Lower leg skin (tissue), 4 donors: ENCODE measurements around the gene DOC2A. TPM values are rescaled to one million over a fixed set of nuclear protein-coding genes. Genes with fewer than 3 reads are reported as not detected.

Source experiments
- DNase-seq, 2 donors: peaks; one replicate each; pipeline ENCODE4 v3.0.0-alpha.2; 2019; ENCODE audit warnings: low spot score in 2 of 2
- H3K4me3 ChIP-seq: fragments of 200-600 bp; sonication (generic); 2 replicates; pipeline ENCODE4 v1.5.1; 2017; ENCODE audit warnings: mild to moderate bottlenecking, low read depth; ENCODE audit not compliant: poor library complexity, severe bottlenecking
- CTCF ChIP-seq, 3 donors: fragments of 450-650 bp; IDR thresholded peaks; one replicate each; pipeline ENCODE4 v1.5.1; 2016; ENCODE audit warnings: antibody characterized with exemption in 3 of 3, mild to moderate bottlenecking in 3 of 3, moderate library complexity in 2 of 3
- POLR2A ChIP-seq, 2 donors: fragments of 450-650 bp; IDR thresholded peaks; one replicate each; pipeline ENCODE4 v1.6.1; 2016 to 2017; ENCODE audit warnings: antibody characterized with exemption in 2 of 2, mild to moderate bottlenecking in 1 of 2, moderate library complexity in 1 of 2
- WGBS, 2 donors: methylation state at CpG; one replicate each; pipeline ENCODE4 v1.1.5; 2018; 5-methylcytosine and 5-hydroxymethylcytosine counted together
- intact Hi-C: fragments of 100-400 bp; cut with DNase I; formaldehyde crosslinking; loops from one replicate; pipeline ENCODE4 v1.15.0; 2023; ENCODE audit warnings: low total_unique reads
- total RNA-seq, 4 donors: library from RNA; depleted of rRNA; stranded (reverse); fragments of >200 nt; gene quantifications; one replicate each; pipeline ENCODE4 v1.1.0, GENCODE V29; 2016

Gene DOC2A
- total RNA-seq, 4 donors from 2014 or later: 0.21 to 2.6 (median 0.69) TPM; not detected in 1

GRCh38 chr16:29975134-29975538 lies 35.7 kb downstream of the DOC2A start:
- WGBS, 2 donors: 55 to 63% methylated on average over 5 of the region's 5 CpGs
- TF ChIP-seq POLR2A (IDR thresholded peaks at IDR 0.05): no peak
- no peak for TF ChIP-seq CTCF (IDR thresholded peaks at IDR 0.05)
- peak overlapping the region; percentile 59 for H3K4me3 ChIP-seq
- no peak for DNase-seq
- intact Hi-C loops: no loop called here

- no peak for DNase-seq
- WGBS, 2 donors: 3 to 4% methylated on average over 24 to 31 of the region's 31 CpGs
Measured at GRCh38 chr16:29974291-29975133, 36.3 kb downstream of the DOC2A start.

GRCh38 chr16:29973384-29974246 lies 37.2 kb downstream of the DOC2A start, which contains the start of gene TAOK2:
TSS of gene TAOK2 (plus strand) at chr16:29973868. CDS start at chr16:29977773, 3,905 bp downstream.
- no peak for TF ChIP-seq POLR2A (IDR thresholded peaks at IDR 0.05)
- TF ChIP-seq CTCF (IDR thresholded peaks at IDR 0.05): peak in 1 of 3 donors; percentile 24
- peak within 1 kb of the TSS; percentile 59 for H3K4me3 ChIP-seq
- intact Hi-C loops: no loop called here
- WGBS, 2 donors: 4% methylated on average over 56 to 62 of the region's 75 CpGs
- peak; percentile 96 to 99 for DNase-seq

More at GRCh38 chr16:29974291-29975133, 36.3 kb downstream of the DOC2A start:
- intact Hi-C loops: no loop called here
- peak overlapping the region; percentile 59 for H3K4me3 ChIP-seq
- no peak for TF ChIP-seq POLR2A (IDR thresholded peaks at IDR 0.05)
- no peak for TF ChIP-seq CTCF (IDR thresholded peaks at IDR 0.05)

GRCh38 chr16:29972992-29973383 lies 37.8 kb downstream of the DOC2A start:
- TF ChIP-seq POLR2A (IDR thresholded peaks at IDR 0.05): no peak
- WGBS, 2 donors: 58 to 66% methylated on average over 6 of the region's 6 CpGs
- intact Hi-C loops: no loop called here
- no peak for DNase-seq
- no peak overlapping the region for H3K4me3 ChIP-seq

- WGBS, 2 donors: 86 to 87% methylated on average over 1 of the region's 1 CpG
Measured at GRCh38 chr16:29972500-29972899, 38.3 kb downstream of the DOC2A start.

More at GRCh38 chr16:29972500-29972899, 38.3 kb downstream of the DOC2A start:
- no peak for TF ChIP-seq POLR2A (IDR thresholded peaks at IDR 0.05)
- TF ChIP-seq CTCF (IDR thresholded peaks at IDR 0.05): no peak
- H3K4me3 ChIP-seq: no peak overlapping the region
- intact Hi-C loops: no loop called here
- DNase-seq: no peak
